K562 (cell line): ENCODE results near the gene C12orf42. TPM values are rescaled to one million over a fixed set of nuclear protein-coding genes. Genes with fewer than 3 reads are reported as not detected.

Source experiments
- ATAC-seq: fragments of 200-7000 bp; cut with Tn5 transposase; 3 replicates; pipeline ENCODE4 v1.9.1; 2020; ENCODE audit warnings: moderate library complexity
- BruUV-seq: library from RNA; stranded (reverse); fragments of 400-500 nt; replicated peaks from 2 replicates; lab custom pipeline; 2021; lab: Mats Ljungman, UMichigan
- CTCF ChIA-PET: fragments of 300-600 bp; formaldehyde crosslinking; extraction: SDS; loops from one replicate; lab custom pipeline; 2021; ENCODE audit warnings: low intra/inter-chr PET ratio; lab: Yijun Ruan, JAX
- POLR2A ChIA-PET: fragments of 300-600, 350-650 bp; sonication (Branson Sonifier 250); formaldehyde crosslinking; extraction: SDS; loops from one replicate; lab custom pipeline; 2021; ENCODE audit warnings: antibody characterized with exemption, inconsistent platforms; lab: Yijun Ruan, JAX
- DNase-seq, 4 experiments: peaks; one replicate each; pipeline versions ENCODE4 v3.0.0 to v3.0.0-alpha.2; 2011 to 2018; ENCODE audit warnings: low spot score in 3 of 4, mixed read lengths in 3 of 4; ENCODE audit errors: extremely low read depth in 1 of 4
- FAIRE-seq: peaks from 2 replicates; lab custom pipeline; 2011; peaks lifted over from hg19 to GRCh38; lab: Jason Lieb, UNC
- H2AFZ ChIP-seq: 2 replicates; pipeline ENCODE4 v1.6.0; 2011; ENCODE audit warnings: low read depth, low read length, control low read depth, inconsistent platforms
- H3K27ac ChIP-seq: fragments of 200-600 bp; 3 replicates; pipeline ENCODE4 v1.8.0; 2011; ENCODE audit warnings: low read depth, mild to moderate bottlenecking, control low read depth, inconsistent platforms, low read length, moderate library complexity, mixed read lengths; ENCODE audit errors: extremely low read depth
- H3K27me3 ChIP-seq, 2 experiments: fragments of 300-600 bp in 1 of 2; 2 replicates in 1 of 2; 3 replicates in 1 of 2; pipeline versions ENCODE4 v1.6.0 to v1.8.0; 2011; ENCODE audit warnings: inconsistent platforms in 2 of 2, low read length in 2 of 2, mild to moderate bottlenecking in 1 of 2, mixed read lengths in 1 of 2, moderate library complexity in 1 of 2; ENCODE audit not compliant: control insufficient read depth in 2 of 2, insufficient read depth in 2 of 2
- H3K36me3 ChIP-seq: fragments of 300-600 bp; 3 replicates; pipeline ENCODE4 v1.8.0; 2011; ENCODE audit warnings: mild to moderate bottlenecking, low read length, inconsistent platforms; ENCODE audit not compliant: control insufficient read depth, insufficient read depth
- H3K4me1 ChIP-seq, 2 experiments: fragments of 200-600 bp in 1 of 2; replicated peaks in 1 of 2; 2 replicates in 1 of 2; 3 replicates in 1 of 2; pipeline versions ENCODE4 v1.5.1 to v1.8.0; 2011; ENCODE audit warnings: inconsistent platforms in 2 of 2, low read length in 2 of 2, mild to moderate bottlenecking in 1 of 2, mixed read lengths in 1 of 2, moderate library complexity in 1 of 2; ENCODE audit not compliant: control insufficient read depth in 2 of 2, insufficient read depth in 2 of 2
- H3K4me2 ChIP-seq: 2 replicates; pipeline ENCODE4 v1.6.1; 2011; ENCODE audit warnings: low read length, control low read depth, inconsistent platforms, mixed read lengths; ENCODE audit not compliant: insufficient read depth
- H3K4me3 ChIP-seq: fragments of 200-600 bp; sonication (generic), shearing (Covaris generic); 2 replicates; pipeline ENCODE4 v1.5.1; 2016; ENCODE audit warnings: control low read depth, inconsistent platforms
- H3K79me2 ChIP-seq: fragments of 200-600 bp; 3 replicates; pipeline ENCODE4 v1.8.0; 2011; ENCODE audit warnings: low read length, inconsistent platforms; ENCODE audit not compliant: control insufficient read depth, insufficient read depth
- H3K9ac ChIP-seq, 2 experiments: 2 replicates each; pipeline versions ENCODE4 v1.6.0 to v1.6.1; 2011; ENCODE audit warnings: low read depth in 2 of 2, low read length in 2 of 2, control low read depth in 1 of 2, inconsistent platforms in 1 of 2, mild to moderate bottlenecking in 1 of 2, mixed read lengths in 1 of 2; ENCODE audit not compliant: insufficient read depth in 1 of 2
- H3K9me1 ChIP-seq: one replicate; pipeline ENCODE4 v1.6.0; 2011; ENCODE audit warnings: inconsistent platforms, mild to moderate bottlenecking, low read length, moderate library complexity; ENCODE audit not compliant: control insufficient read depth, insufficient read depth
- H3K9me3 ChIP-seq: replicated peaks from 2 replicates; pipeline ENCODE4 v1.5.1; 2011; ENCODE audit warnings: low read depth, low read length, inconsistent platforms; ENCODE audit not compliant: control insufficient read depth, insufficient read depth
- H4K20me1 ChIP-seq: replicated peaks from 2 replicates; pipeline ENCODE4 v1.6.1; 2011; ENCODE audit warnings: low read length, inconsistent platforms, mixed read lengths; ENCODE audit not compliant: control insufficient read depth, insufficient read depth
- AFF1 ChIP-seq, 2 experiments: fragments of 450-650 bp; IDR thresholded peaks; 2 replicates each; pipeline ENCODE4 v1.6.1; 2018; ENCODE audit warnings: mild to moderate bottlenecking in 2 of 2, low read depth in 1 of 2; ENCODE audit not compliant: partially characterized antibody in 2 of 2
- BMI1 ChIP-seq: fragments of 150-350 bp; IDR thresholded peaks from 2 replicates; pipeline ENCODE4 v1.6.1; 2014; ENCODE audit warnings: low read length
- CHD1 ChIP-seq: fragments of 200-600 bp; sonication (generic); IDR thresholded peaks from one replicate; pipeline ENCODE4 v1.6.1; 2012; ENCODE audit warnings: mild to moderate bottlenecking, moderate library complexity, low read length, inconsistent platforms
- HLTF ChIP-seq: fragments of 450-650 bp; IDR thresholded peaks from 2 replicates; pipeline ENCODE4 v1.6.1; 2016
- MEF2D ChIP-seq: conservative IDR thresholded peaks from 2 replicates; pipeline ENCODE4 v1.6.1; 2016; ENCODE audit warnings: low read depth, missing genetic modification characterization, missing compliant biosample characterization
- PHB2 ChIP-seq: fragments of 450-650 bp; IDR thresholded peaks from 2 replicates; pipeline ENCODE4 v1.6.1; 2017; ENCODE audit warnings: low read depth
- UBTF ChIP-seq, 2 experiments: IDR thresholded peaks; 2 replicates each; pipeline ENCODE4 v1.6.1; 2012; ENCODE audit warnings: improper control_type of control experiment in 2 of 2, low read depth in 2 of 2, low read length in 2 of 2, borderline replicate concordance in 1 of 2
- WGBS: fragments of 100-300 bp; shearing (Covaris generic); methylation state at CpG from one replicate; pipeline ENCODE4 v1.1.6; 2016; ENCODE audit warnings: low coverage, mixed read lengths; ENCODE audit not compliant: insufficient coverage; ENCODE audit errors: missing lambda C conversion rate; 5-methylcytosine and 5-hydroxymethylcytosine counted together
- in situ Hi-C: fragments of 300-500 bp; cut with MboI; formaldehyde crosslinking; loops from 4 replicates; pipeline ENCODE4 v1.15.0; 2018; ENCODE audit warnings: inconsistent platforms, mixed read lengths
- intact Hi-C: fragments of 100-400 bp; cut with micrococcal nuclease; formaldehyde crosslinking; loops from 2 replicates; pipeline ENCODE4 v1.14.2; 2022
- polyA plus RNA-seq, 8 experiments: library from polyadenylated mRNA; depleted of rRNA in 4 of 8; stranded (reverse) in 5 of 8; unstranded in 3 of 8; fragments of >200 nt; fragmentation: Nextera tagmentation in 2 of 8; fragmentation: Illumina TruSeq in 1 of 8; extraction: Ambion mirVana in 2 of 8; extraction: Trizol in 1 of 8; gene quantifications; 2 replicates each; pipeline versions ENCODE4 v1.2.1 to v1.2.3, GENCODE V29; 2011 to 2014; ENCODE audit warnings: inconsistent platforms in 1 of 8, missing spikeins in 1 of 8
- total RNA-seq, 7 experiments: library from RNA; depleted of rRNA in 6 of 7; stranded (reverse); fragments of >200 nt in 6 of 7; fragmentation: Illumina TruSeq in 2 of 7; extraction: Trizol in 2 of 7; gene quantifications; 2 replicates each; pipeline versions ENCODE4 v1.2.1 to v1.2.3, GENCODE V29; 2011 to 2021; ENCODE audit warnings: low replicate concordance in 1 of 7
- TF ChIP-seq, protein P1 (sequence below): fragments of 250-450 bp; sonication (Bioruptor Pico); IDR thresholded peaks from 2 replicates; pipeline ENCODE4 v1.5.1; 2021; ENCODE audit warnings: mild to moderate bottlenecking

Gene C12orf42
- total and polyA plus RNA-seq, 9 of the 15 experiments (the other 6 are each of a cell fraction or from before 2014, with no cell fraction given), result not detected

- intact Hi-C loops, result loop anchor here (10.0 kb wide), 1 partner anchor 1607 kb away; no protein-coding TSS in a partner anchor
- H3K79me2 ChIP-seq, result no peaks in the 10 kb centered on the region
- FAIRE-seq (no peak), ATAC-seq (no peak), DNase-seq (no peak)
- H3K9me1 ChIP-seq, result no peaks in the 10 kb centered on the region
- H3K27ac ChIP-seq, result no peak overlapping the region
- H3K4me2 ChIP-seq, result no peak overlapping the region
- H4K20me1 ChIP-seq, result no peaks in the 10 kb centered on the region
- H3K4me3 ChIP-seq, result no peak overlapping the region
- in situ Hi-C loops, result no loop called here
- TF ChIP-seq MEF2D, result no peak
- TF ChIP-seq CHD1, result no peak
- no peak overlapping the region for H2AFZ ChIP-seq
- H3K36me3 ChIP-seq, result no peaks in the 10 kb centered on the region
- POLR2A ChIA-PET, result interaction anchor here (0.7 to 0.9 kb wide), 3 partner anchors 12 to 181 kb away, joined by 3 to 4 read pairs (median 3); no protein-coding TSS in a partner anchor
- no peaks in the 10 kb centered on the region for H3K9me3 ChIP-seq
- no peaks in the 10 kb centered on the region for H3K4me1 ChIP-seq
- 0% methylated on average over 3 of the region's 3 CpGs for WGBS
- no peaks in the 10 kb centered on the region for H3K27me3 ChIP-seq
- H3K9ac ChIP-seq, result no peak overlapping the region
- CTCF ChIA-PET, result no interaction called here
- no TSS peak for BruUV-seq
These were observed 46.3 kb upstream of the C12orf42 start for GRCh38 chr12:103542078-103542477.

- no peak for FAIRE-seq
- intact Hi-C loops (loop anchor here (10.0 kb wide), 1 partner anchor 1606 kb away; no protein-coding TSS in a partner anchor), in situ Hi-C loops (no loop called here)
- POLR2A ChIA-PET, result no interaction called here
- no peak overlapping the region for H3K4me2 ChIP-seq
- ATAC-seq, result no peak
- no peaks in the 10 kb centered on the region for H4K20me1 ChIP-seq
- no peak overlapping the region for H2AFZ ChIP-seq
- H3K36me3 ChIP-seq, result no peaks in the 10 kb centered on the region
- H3K27ac ChIP-seq, result no peak overlapping the region
- no peaks in the 10 kb centered on the region for H3K4me1 ChIP-seq
- H3K9me1 ChIP-seq, result no peaks in the 10 kb centered on the region
- no peak overlapping the region for H3K4me3 ChIP-seq
- H3K9ac ChIP-seq, result no peak overlapping the region
- CTCF ChIA-PET, result no interaction called here
- H3K27me3 ChIP-seq, result no peaks in the 10 kb centered on the region
- 0% methylated on average over 3 of the region's 3 CpGs for WGBS
- DNase-seq, result no peak
- no peaks in the 10 kb centered on the region for H3K9me3 ChIP-seq
- no TSS peak for BruUV-seq
- H3K79me2 ChIP-seq, result no peaks in the 10 kb centered on the region
- TF ChIP-seq UBTF (IDR thresholded peaks at IDR 0.05; ENCODE audit: borderline replicate concordance in 1 of 2, low read depth in 2 of 2, low read length in 2 of 2) (no peak), BMI1 (no peak), HLTF (no peak), PHB2 (no peak), AFF1 (IDR thresholded peaks at IDR 0.05; ENCODE audit: low read depth in 1 of 2, partially characterized antibody in 2 of 2) (no peak)
- TF ChIP-seq, protein P1, sequence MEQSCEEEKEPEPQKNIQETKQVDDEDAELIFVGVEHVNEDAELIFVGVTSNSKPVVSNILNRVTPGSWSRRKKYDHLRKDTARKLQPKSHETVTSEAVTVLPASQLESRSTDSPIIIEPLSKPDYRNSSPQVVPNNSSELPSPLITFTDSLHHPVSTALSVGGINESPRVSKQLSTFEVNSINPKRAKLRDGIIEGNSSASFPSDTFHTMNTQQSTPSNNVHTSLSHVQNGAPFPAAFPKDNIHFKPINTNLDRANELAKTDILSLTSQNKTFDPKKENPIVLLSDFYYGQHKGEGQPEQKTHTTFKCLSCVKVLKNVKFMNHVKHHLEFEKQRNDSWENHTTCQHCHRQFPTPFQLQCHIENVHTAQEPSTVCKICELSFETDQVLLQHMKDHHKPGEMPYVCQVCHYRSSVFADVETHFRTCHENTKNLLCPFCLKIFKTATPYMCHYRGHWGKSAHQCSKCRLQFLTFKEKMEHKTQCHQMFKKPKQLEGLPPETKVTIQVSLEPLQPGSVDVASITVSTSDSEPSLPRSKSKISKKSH (CRISPR knock-in tag), result no peak
These were observed 44.6 kb upstream of the C12orf42 start for GRCh38 chr12:103540319-103540718.
